NB4 (cell line): ENCODE results near the gene GALNS.

Source experiments
- MYC ChIP-seq: IDR thresholded peaks from 2 replicates; pipeline ENCODE4 v1.6.1; 2011; ENCODE audit warnings: low read depth, low read length
- TF ChIP-seq, protein P1 (sequence below): IDR thresholded peaks from 2 replicates; pipeline ENCODE4 v1.6.1; 2011; ENCODE audit warnings: low read depth, low read length
- TF ChIP-seq, protein P2 (sequence below): IDR thresholded peaks from one replicate; pipeline ENCODE4 v1.5.1; 2012; ENCODE audit warnings: low read depth, low read length

DNA sequence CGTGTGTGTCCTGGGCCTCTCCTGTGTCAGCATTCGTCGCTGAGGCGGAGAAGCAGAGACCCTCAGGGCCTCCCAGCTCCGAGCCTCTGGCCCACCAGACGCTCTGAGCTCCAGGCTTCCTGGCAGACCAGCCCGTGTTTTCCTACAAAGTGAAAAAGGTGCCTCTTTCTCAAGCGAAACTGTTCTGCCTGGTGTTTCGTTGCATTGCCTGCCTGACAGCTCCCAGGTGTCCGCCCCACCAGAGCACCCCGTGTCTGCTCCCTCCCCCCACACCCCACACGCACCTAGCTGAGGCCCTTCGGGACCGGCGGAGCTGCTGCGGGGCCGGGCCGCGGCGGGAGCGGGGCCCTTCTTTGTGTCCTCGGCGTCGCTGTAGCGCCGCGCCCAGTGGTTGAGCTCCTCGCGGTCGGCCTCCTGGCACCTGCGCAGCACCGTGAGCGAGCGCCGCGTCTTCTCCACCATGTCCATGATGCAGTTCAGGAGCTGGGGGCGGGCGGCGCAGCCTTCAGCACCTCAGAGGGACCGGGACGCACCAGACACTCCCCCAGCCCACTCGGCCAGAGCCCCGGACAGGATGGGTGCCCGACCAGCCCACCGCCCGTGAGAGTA is 24.4 kb upstream of the GALNS start:
- TF ChIP-seq MYC, result no peak
- TF ChIP-seq, protein P1, sequence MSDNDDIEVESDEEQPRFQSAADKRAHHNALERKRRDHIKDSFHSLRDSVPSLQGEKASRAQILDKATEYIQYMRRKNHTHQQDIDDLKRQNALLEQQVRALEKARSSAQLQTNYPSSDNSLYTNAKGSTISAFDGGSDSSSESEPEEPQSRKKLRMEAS, result no peak
- TF ChIP-seq, protein P2, sequence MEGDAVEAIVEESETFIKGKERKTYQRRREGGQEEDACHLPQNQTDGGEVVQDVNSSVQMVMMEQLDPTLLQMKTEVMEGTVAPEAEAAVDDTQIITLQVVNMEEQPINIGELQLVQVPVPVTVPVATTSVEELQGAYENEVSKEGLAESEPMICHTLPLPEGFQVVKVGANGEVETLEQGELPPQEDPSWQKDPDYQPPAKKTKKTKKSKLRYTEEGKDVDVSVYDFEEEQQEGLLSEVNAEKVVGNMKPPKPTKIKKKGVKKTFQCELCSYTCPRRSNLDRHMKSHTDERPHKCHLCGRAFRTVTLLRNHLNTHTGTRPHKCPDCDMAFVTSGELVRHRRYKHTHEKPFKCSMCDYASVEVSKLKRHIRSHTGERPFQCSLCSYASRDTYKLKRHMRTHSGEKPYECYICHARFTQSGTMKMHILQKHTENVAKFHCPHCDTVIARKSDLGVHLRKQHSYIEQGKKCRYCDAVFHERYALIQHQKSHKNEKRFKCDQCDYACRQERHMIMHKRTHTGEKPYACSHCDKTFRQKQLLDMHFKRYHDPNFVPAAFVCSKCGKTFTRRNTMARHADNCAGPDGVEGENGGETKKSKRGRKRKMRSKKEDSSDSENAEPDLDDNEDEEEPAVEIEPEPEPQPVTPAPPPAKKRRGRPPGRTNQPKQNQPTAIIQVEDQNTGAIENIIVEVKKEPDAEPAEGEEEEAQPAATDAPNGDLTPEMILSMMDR, result no peak
